Endothelial cell of umbilical vein (primary cell): ENCODE measurements around the gene FZD7. TPM values are rescaled to one million over a fixed set of nuclear protein-coding genes. Genes with fewer than 3 reads are reported as not detected.

Source experiments
- BruUV-seq: library from RNA; stranded (reverse); fragments of 400-500 nt; replicated peaks from 2 replicates; lab custom pipeline; 2021; lab: Mats Ljungman, UMichigan
- CTCF ChIA-PET: fragments of 300-600, 350-600 bp; sonication (Branson Sonifier 250); formaldehyde crosslinking; loops from one replicate; lab custom pipeline; 2021; ENCODE audit warnings: antibody characterized with exemption, inconsistent platforms; lab: Charles Lee
- POLR2A ChIA-PET: fragments of 300-600, 350-600 bp; sonication (Branson Sonifier 250); formaldehyde crosslinking; loops from one replicate; lab custom pipeline; 2021; ENCODE audit warnings: antibody characterized with exemption, inconsistent platforms; lab: Charles Lee
- DNase-seq: peaks from one replicate; pipeline ENCODE4 v3.0.0-alpha.2; 2011; ENCODE audit warnings: low read depth, low spot score
- FAIRE-seq: peaks from 2 replicates; lab custom pipeline; 2011; peaks lifted over from hg19 to GRCh38; lab: Jason Lieb, UNC
- H2AFZ ChIP-seq: 2 replicates; pipeline ENCODE4 v1.6.0; 2012; ENCODE audit warnings: low read depth, low read length, control low read depth, inconsistent platforms
- H3K27ac ChIP-seq: 2 replicates; pipeline ENCODE4 v1.5.1; 2011; ENCODE audit warnings: low read depth, mild to moderate bottlenecking, control low read depth, low read length, moderate library complexity; ENCODE audit not compliant: insufficient read depth
- H3K27me3 ChIP-seq, 2 experiments: 2 replicates each; pipeline versions ENCODE4 v1.6.0 to v1.6.1; 2011; ENCODE audit warnings: low read length in 2 of 2, mixed read lengths in 1 of 2; ENCODE audit not compliant: control insufficient read depth in 2 of 2, insufficient read depth in 2 of 2
- H3K36me3 ChIP-seq, 2 experiments: 2 replicates in 1 of 2; 3 replicates in 1 of 2; pipeline ENCODE4 v1.5.1; 2011; ENCODE audit warnings: low read length in 2 of 2, mild to moderate bottlenecking in 1 of 2, moderate library complexity in 1 of 2; ENCODE audit not compliant: control insufficient read depth in 2 of 2, insufficient read depth in 2 of 2; ENCODE audit errors: extremely low read depth in 1 of 2
- H3K4me1 ChIP-seq: 3 replicates; pipeline ENCODE4 v1.5.1; 2011; ENCODE audit warnings: mild to moderate bottlenecking, low read length; ENCODE audit not compliant: control insufficient read depth, insufficient read depth; ENCODE audit errors: extremely low read depth
- H3K4me2 ChIP-seq: 2 replicates; pipeline ENCODE4 v1.6.1; 2011; ENCODE audit warnings: low read length, control low read depth, mixed read lengths; ENCODE audit not compliant: insufficient read depth
- H3K4me3 ChIP-seq, 3 experiments: fragments of 200-600 bp in 1 of 3; sonication (generic), shearing (Covaris generic) in 1 of 3; replicated peaks in 1 of 3; 2 replicates each; pipeline ENCODE4 v1.5.1; 2011 to 2016; ENCODE audit warnings: control low read depth in 3 of 3, low read length in 3 of 3, mild to moderate bottlenecking in 2 of 3, inconsistent platforms in 1 of 3, low read depth in 1 of 3, moderate library complexity in 1 of 3; ENCODE audit not compliant: insufficient read depth in 1 of 3
- H3K79me2 ChIP-seq: 2 replicates; pipeline ENCODE4 v1.6.0; 2012; ENCODE audit warnings: low read length, inconsistent platforms; ENCODE audit not compliant: control insufficient read depth, insufficient read depth
- H3K9ac ChIP-seq: replicated peaks from 2 replicates; pipeline ENCODE3; 2011; ENCODE audit warnings: low read length, control low read depth; ENCODE audit not compliant: insufficient read depth; ENCODE audit errors: extremely low read depth
- H3K9me1 ChIP-seq: replicated peaks from 3 replicates; pipeline ENCODE4 v1.6.0; 2011; ENCODE audit warnings: mild to moderate bottlenecking, low read length; ENCODE audit not compliant: control insufficient read depth, insufficient read depth; ENCODE audit errors: extremely low read depth
- H3K9me3 ChIP-seq: replicated peaks from 2 replicates; pipeline ENCODE4 v1.5.1; 2012; ENCODE audit warnings: low read length, inconsistent platforms; ENCODE audit not compliant: control insufficient read depth, insufficient read depth
- H4K20me1 ChIP-seq: replicated peaks from 2 replicates; pipeline ENCODE3; 2011; ENCODE audit warnings: mild to moderate bottlenecking, low read length; ENCODE audit not compliant: control insufficient read depth, insufficient read depth; ENCODE audit errors: extremely low read depth
- CTCF ChIP-seq, 2 donors: IDR thresholded peaks; 1 replicate in 1 of 2; 2 replicates in 1 of 2; pipeline ENCODE4 v1.5.1; 2011; ENCODE audit warnings: low read length in 2 of 2, mild to moderate bottlenecking in 2 of 2, moderate library complexity in 2 of 2, control low read depth in 1 of 2, inconsistent platforms in 1 of 2, low read depth in 1 of 2; ENCODE audit not compliant: insufficient read depth in 1 of 2; ENCODE audit errors: extremely low read depth in 1 of 2
- EZH2 ChIP-seq: IDR thresholded peaks from 2 replicates; pipeline ENCODE4 v1.6.1; 2012; ENCODE audit warnings: borderline replicate concordance, low read depth, mild to moderate bottlenecking, moderate library complexity, low read length, inconsistent platforms; ENCODE audit not compliant: severe bottlenecking
- FOS ChIP-seq: IDR thresholded peaks from 2 replicates; pipeline ENCODE4 v1.6.1; 2011; ENCODE audit warnings: mild to moderate bottlenecking, low read length, moderate library complexity, borderline replicate concordance; ENCODE audit not compliant: insufficient read depth
- GATA2 ChIP-seq: IDR thresholded peaks from 2 replicates; pipeline ENCODE4 v1.7.0; 2011; ENCODE audit warnings: low read depth, mild to moderate bottlenecking, moderate library complexity, mixed read lengths, low read length; ENCODE audit not compliant: insufficient read length, insufficient read depth
- JUN ChIP-seq: IDR thresholded peaks from 2 replicates; pipeline ENCODE4 v1.6.1; 2011; ENCODE audit warnings: borderline replicate concordance, low read depth; ENCODE audit not compliant: insufficient read length, insufficient read depth
- MAX ChIP-seq: IDR thresholded peaks from 2 replicates; pipeline ENCODE4 v1.6.1; 2011; ENCODE audit not compliant: insufficient read depth, insufficient read length
- MYC ChIP-seq: IDR thresholded peaks from one replicate; pipeline ENCODE4 v1.6.1; 2011; ENCODE audit warnings: mild to moderate bottlenecking, low read depth, low read length
- POLR2A ChIP-seq: IDR thresholded peaks from 2 replicates; pipeline ENCODE4 v1.6.1; 2012; ENCODE audit warnings: low read depth, mild to moderate bottlenecking, control low read depth, low read length
- POLR2AphosphoS5 ChIP-seq: IDR thresholded peaks from 2 replicates; pipeline ENCODE4 v1.6.1; 2012; ENCODE audit warnings: low read depth, mild to moderate bottlenecking, control low read depth, low read length, moderate library complexity; ENCODE audit not compliant: insufficient read depth
- dilution Hi-C: fragments of 300-500 bp; cut with MboI; formaldehyde crosslinking; loops from one replicate; pipeline ENCODE4 v1.15.0; 2019; ENCODE audit warnings: low sequenced_read_pairs; ENCODE audit not compliant: extremely low pct_ligation_motif_present
- intact Hi-C: fragments of 100-400 bp; cut with micrococcal nuclease; formaldehyde crosslinking; loops from one replicate; pipeline ENCODE4 v1.10.0; 2022
- polyA plus RNA-seq, 4 experiments: library from polyadenylated mRNA; depleted of rRNA in 3 of 4; stranded (reverse) in 3 of 4; unstranded in 1 of 4; fragments of >200 nt; gene quantifications; 2 replicates each; pipeline versions ENCODE4 v1.2.1 to v1.2.3, GENCODE V29; 2011 to 2012; ENCODE audit warnings: missing spikeins in 1 of 4
- total RNA-seq: library from RNA; stranded (reverse); gene quantifications from 2 replicates; pipeline ENCODE4 v1.2.3, GENCODE V29; 2021

FZD7 gene
- total and polyA plus RNA-seq, 2 donors (not counting 3 experiments of a cell fraction or from before 2014, with no cell fraction given), result 0.15 to 0.29 TPM

- POLR2A ChIA-PET, result no interaction called here
- no peak overlapping the region for H3K4me2 ChIP-seq
- no peaks in the 10 kb centered on the region for H3K4me1 ChIP-seq
- H3K9me1 ChIP-seq, result no peaks in the 10 kb centered on the region
- FAIRE-seq, result no peak
- H4K20me1 ChIP-seq, result peaks cover 3% of the 10 kb centered on the region
- H2AFZ ChIP-seq, result no peak overlapping the region
- no peak overlapping the region for H3K4me3 ChIP-seq
- DNase-seq, result no peak
- no peak overlapping the region for H3K9ac ChIP-seq
- CTCF ChIA-PET, result no interaction called here
- H3K36me3 ChIP-seq, result no peaks in the 10 kb centered on the region
- no peak overlapping the region for H3K27ac ChIP-seq
- dilution Hi-C loops (no loop called here), intact Hi-C loops (no loop called here)
- no peaks in the 10 kb centered on the region for H3K79me2 ChIP-seq
- no TSS peak for BruUV-seq
- peaks cover 43 to 58% of the 10 kb centered on the region in 2 experiments for H3K27me3 ChIP-seq
- H3K9me3 ChIP-seq, result no peaks in the 10 kb centered on the region
- TF ChIP-seq GATA2 (no peak), JUN (no peak), CTCF (IDR thresholded peaks at IDR 0.05; ENCODE audit: extremely low read depth in 1 of 2, insufficient read depth in 1 of 2, low read depth in 1 of 2, low read length in 2 of 2) (no peak), MAX (no peak), EZH2 (no peak), MYC (no peak), POLR2AphosphoS5 (no peak), POLR2A (no peak), FOS (no peak)
Observed at GRCh38 chr2:202043475-202043874, 9.8 kb downstream of the FZD7 start.
